Astrocyte of the hippocampus (primary cell): ENCODE measurements around the gene FAM227A.

Source experiments
- DNase-seq: peaks from one replicate; pipeline ENCODE4 v3.0.0; 2011; ENCODE audit warnings: low read depth, low spot score

Gene FAM227A

GRCh38 chr22:38549101-38549894 lies 106.9 kb downstream of the FAM227A start:
- no peak for DNase-seq

- DNase-seq: no peak
Measured at GRCh38 chr22:38540701-38541100, 115.5 kb downstream of the FAM227A start.

GRCh38 chr22:38531251-38531938 lies 124.8 kb downstream of the FAM227A start:
- no peak for DNase-seq
